Karpas-422 (cell line): ENCODE measurements around the gene OTOP3. TPM values are rescaled to one million over a fixed set of nuclear protein-coding genes. Genes with fewer than 3 reads are reported as not detected.

Experiments
- DNase-seq: peaks from one replicate; pipeline ENCODE4 v3.0.0-alpha.2; 2015
- H2AFZ ChIP-seq: fragments of 200-600 bp; sonication (generic); 2 replicates; pipeline ENCODE4 v1.6.1; 2014; ENCODE audit warnings: antibody characterized with exemption, low read length, mixed read lengths
- H3K27ac ChIP-seq: fragments of 200-600 bp; sonication (generic); 2 replicates; pipeline ENCODE4 v1.5.1; 2014; ENCODE audit warnings: mild to moderate bottlenecking, low read length, moderate library complexity
- H3K27me3 ChIP-seq: fragments of 200-600 bp; sonication (generic); 2 replicates; pipeline ENCODE4 v1.6.1; 2014; ENCODE audit warnings: low read length, mixed read lengths
- H3K36me3 ChIP-seq: fragments of 200-600 bp; sonication (generic); 2 replicates; pipeline ENCODE4 v1.6.1; 2014; ENCODE audit warnings: low read length, mixed read lengths; ENCODE audit not compliant: insufficient read depth
- H3K4me1 ChIP-seq: fragments of 200-600 bp; sonication (generic); 2 replicates; pipeline ENCODE4 v1.6.1; 2014; ENCODE audit warnings: mild to moderate bottlenecking, low read length, mixed read lengths
- H3K4me2 ChIP-seq: fragments of 200-600 bp; sonication (generic); 2 replicates; pipeline ENCODE4 v1.6.1; 2014; ENCODE audit warnings: low read length, low read depth, mild to moderate bottlenecking; ENCODE audit not compliant: poor library complexity, severe bottlenecking
- H3K4me3 ChIP-seq: fragments of 200-600 bp; sonication (generic); 2 replicates; pipeline ENCODE4 v1.5.1; 2014; ENCODE audit warnings: mild to moderate bottlenecking, antibody characterized with exemption, low read length, mixed read lengths
- H3K79me2 ChIP-seq: fragments of 200-600 bp; sonication (generic); 2 replicates; pipeline ENCODE4 v1.6.1; 2014; ENCODE audit warnings: mild to moderate bottlenecking, low read length, mixed read lengths
- H3K9ac ChIP-seq: fragments of 200-600 bp; sonication (generic); 2 replicates; pipeline ENCODE4 v1.6.0; 2014; ENCODE audit warnings: low read length
- H3K9me2 ChIP-seq: fragments of 200-600 bp; sonication (generic), shearing (Covaris generic); replicated peaks from 2 replicates; pipeline ENCODE4 v1.6.0; 2014; ENCODE audit warnings: mild to moderate bottlenecking, low read length, moderate library complexity; ENCODE audit not compliant: insufficient read depth
- H3K9me3 ChIP-seq: fragments of 300-700, 200-600 bp; sonication (generic); 2 replicates; pipeline ENCODE4 v1.6.1; 2014; ENCODE audit warnings: low read length, mixed read lengths
- H4K20me1 ChIP-seq: fragments of 200-600 bp; sonication (generic); 2 replicates; pipeline ENCODE4 v1.6.1; 2014; ENCODE audit warnings: mild to moderate bottlenecking, antibody characterized with exemption, low read length, low read depth; ENCODE audit not compliant: insufficient read depth
- total RNA-seq: library from RNA; depleted of rRNA; stranded (reverse); fragments of >200 nt; shearing (Covaris generic); gene quantifications from 2 replicates; pipeline ENCODE4 v1.2.3, GENCODE V29; 2014; ENCODE audit warnings: low replicate concordance; rRNA removed

The OTOP3 gene
- not detected in 2 replicates for total RNA-seq

DNA sequence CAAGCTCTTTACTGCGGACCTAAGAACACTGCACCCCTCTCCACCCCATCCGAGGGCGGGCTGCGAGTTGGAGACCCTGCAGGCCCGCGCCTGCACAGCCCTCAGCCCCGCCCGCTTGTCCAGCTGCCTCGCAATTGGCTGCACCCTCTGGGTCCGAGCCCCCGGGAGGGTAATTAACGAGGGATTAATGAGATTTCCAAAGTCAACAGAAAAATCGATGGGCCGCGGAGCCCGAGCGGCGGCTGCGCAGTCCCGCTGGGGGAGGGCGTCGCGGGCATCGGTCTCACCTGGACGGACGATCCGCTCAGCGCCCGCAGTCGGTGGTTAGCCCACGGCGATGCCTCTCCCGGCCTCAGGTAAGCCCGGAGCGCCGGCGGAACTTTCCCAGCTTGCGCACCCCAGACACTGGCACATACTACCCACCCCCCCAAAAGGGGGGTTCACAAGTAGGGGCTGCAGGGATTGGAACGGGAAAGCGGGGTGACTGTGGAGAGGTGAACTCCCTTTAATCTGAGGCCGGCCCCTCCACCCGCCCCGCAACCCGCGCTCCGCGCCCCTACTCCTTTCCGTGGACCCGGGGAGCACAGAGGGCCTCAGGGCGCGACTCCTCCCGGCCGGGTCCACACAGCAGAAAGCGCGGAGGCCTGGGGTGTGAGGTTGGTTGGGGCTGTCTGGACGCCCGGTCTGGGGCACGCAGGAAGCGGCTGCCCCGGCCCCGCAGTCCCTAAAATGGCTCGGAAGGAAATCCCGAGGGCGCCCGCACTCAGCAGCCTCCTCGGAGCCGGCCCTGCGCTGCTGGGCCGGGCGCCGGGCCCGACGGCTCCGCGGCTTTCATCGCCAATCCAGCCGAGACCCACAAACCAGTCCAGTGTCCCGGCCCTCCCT is at the start of gene OTOP3:
Gene OTOP3, plus strand, starts transcription at position 314 of the 885 bp plus-strand sequence. Its CDS starts 24 bp downstream, at position 338.
- no peaks in the 10 kb centered on the region for H3K9me2 ChIP-seq
- no peak within 1 kb of the TSS for H3K27ac ChIP-seq
- H3K79me2 ChIP-seq = no peaks in the 10 kb centered on the region
- no peaks in the 10 kb centered on the region for H3K4me1 ChIP-seq
- no peak within 1 kb of the TSS for H3K9ac ChIP-seq
- H4K20me1 ChIP-seq = no peaks in the 10 kb centered on the region
- H3K36me3 ChIP-seq = no peaks in the 10 kb centered on the region
- H3K4me3 ChIP-seq = no peak within 1 kb of the TSS
- no peaks in the 10 kb centered on the region for H3K9me3 ChIP-seq
- H3K4me2 ChIP-seq = no peak within 1 kb of the TSS
- no peaks in the 10 kb centered on the region for H3K27me3 ChIP-seq
- H2AFZ ChIP-seq = no peak within 1 kb of the TSS
- no peak for DNase-seq

- DNase-seq = no peak
- no peaks in the 10 kb centered on the region for H4K20me1 ChIP-seq
- H3K9ac ChIP-seq = no peak overlapping the region
- H3K9me2 ChIP-seq = no peaks in the 10 kb centered on the region
- no peaks in the 10 kb centered on the region for H3K27me3 ChIP-seq
- H3K27ac ChIP-seq = no peak overlapping the region
- no peaks in the 10 kb centered on the region for H3K9me3 ChIP-seq
- no peak overlapping the region for H3K4me2 ChIP-seq
- no peak overlapping the region for H3K4me3 ChIP-seq
- H3K36me3 ChIP-seq = no peaks in the 10 kb centered on the region
- H3K4me1 ChIP-seq = no peaks in the 10 kb centered on the region
- H3K79me2 ChIP-seq = no peaks in the 10 kb centered on the region
- H2AFZ ChIP-seq = no peak overlapping the region
Observed at GRCh38 chr17:74888469-74888868, 47.2 kb upstream of the OTOP3 start.

- Histone ChIP-seq H3K27me3 (no peaks in the 10 kb centered on the region), H4K20me1 (no peaks in the 10 kb centered on the region), H3K4me2 (no peak overlapping the region), H3K36me3 (no peaks in the 10 kb centered on the region), H3K4me3 (no peak overlapping the region), H3K9ac (no peak overlapping the region), H3K79me2 (no peaks in the 10 kb centered on the region), H3K27ac (no peak overlapping the region), H3K9me2 (no peaks in the 10 kb centered on the region), H3K4me1 (no peaks in the 10 kb centered on the region), H3K9me3 (no peaks in the 10 kb centered on the region), H2AFZ (no peak overlapping the region)
- no peak for DNase-seq
Observed at GRCh38 chr17:74890554-74890953, 45.1 kb upstream of the OTOP3 start.

- Histone ChIP-seq H3K9me2 (no peaks in the 10 kb centered on the region), H2AFZ (no peak overlapping the region), H3K9ac (no peak overlapping the region), H3K4me2 (no peak overlapping the region), H3K36me3 (no peaks in the 10 kb centered on the region), H3K4me1 (no peaks in the 10 kb centered on the region), H3K27me3 (no peaks in the 10 kb centered on the region), H4K20me1 (no peaks in the 10 kb centered on the region), H3K4me3 (no peak overlapping the region), H3K9me3 (no peaks in the 10 kb centered on the region), H3K27ac (no peak overlapping the region), H3K79me2 (no peaks in the 10 kb centered on the region)
- no peak for DNase-seq
Observed at GRCh38 chr17:74892013-74892841, 43.5 kb upstream of the OTOP3 start.

- no peak within 1 kb of the TSS for H3K27ac ChIP-seq
- no peak within 1 kb of the TSS for H3K9ac ChIP-seq
- H4K20me1 ChIP-seq = no peaks in the 10 kb centered on the region
- H3K9me2 ChIP-seq = no peaks in the 10 kb centered on the region
- no peaks in the 10 kb centered on the region for H3K9me3 ChIP-seq
- no peak within 1 kb of the TSS for H2AFZ ChIP-seq
- no peak within 1 kb of the TSS for H3K4me2 ChIP-seq
- no peaks in the 10 kb centered on the region for H3K36me3 ChIP-seq
- H3K27me3 ChIP-seq = no peaks in the 10 kb centered on the region
- H3K4me1 ChIP-seq = no peaks in the 10 kb centered on the region
- H3K79me2 ChIP-seq = no peaks in the 10 kb centered on the region
- no peak within 1 kb of the TSS for H3K4me3 ChIP-seq
- DNase-seq = no peak
Observed at GRCh38 chr17:74892974-74893911, 42.5 kb upstream of the OTOP3 start, which contains the start of gene FADS6. TSS of gene FADS6 (minus strand) at chr17:74893633. CDS start at chr17:74893595, 38 bp downstream.

- Histone ChIP-seq H3K27ac (no peak overlapping the region), H3K4me3 (no peak overlapping the region), H3K9ac (no peak overlapping the region), H3K36me3 (no peaks in the 10 kb centered on the region), H2AFZ (no peak overlapping the region), H3K27me3 (no peaks in the 10 kb centered on the region), H3K4me2 (no peak overlapping the region), H4K20me1 (no peaks in the 10 kb centered on the region), H3K4me1 (no peaks in the 10 kb centered on the region), H3K79me2 (no peaks in the 10 kb centered on the region), H3K9me2 (no peaks in the 10 kb centered on the region), H3K9me3 (no peaks in the 10 kb centered on the region)
- DNase-seq = no peak
Observed at GRCh38 chr17:74893936-74894671, 41.6 kb upstream of the OTOP3 start.

- Histone ChIP-seq H4K20me1 (no peaks in the 10 kb centered on the region), H3K36me3 (no peaks in the 10 kb centered on the region), H3K9me3 (no peaks in the 10 kb centered on the region), H3K4me2 (no peak overlapping the region), H3K9me2 (no peaks in the 10 kb centered on the region), H3K79me2 (no peaks in the 10 kb centered on the region), H3K27me3 (no peaks in the 10 kb centered on the region), H2AFZ (no peak overlapping the region), H3K9ac (no peak overlapping the region), H3K27ac (no peak overlapping the region), H3K4me1 (no peaks in the 10 kb centered on the region), H3K4me3 (no peak overlapping the region)
- no peak for DNase-seq
Observed at GRCh38 chr17:74898376-74898946, 37.2 kb upstream of the OTOP3 start.
